ENCODE results near the gene AMHR2. TPM values are rescaled to one million over a fixed set of nuclear protein-coding genes. Genes with fewer than 3 reads are reported as not detected.

AMHR2 gene
- total and polyA plus RNA-seq, 2 donors (not counting 1 experiment from before 2014, with no cell fraction given) = not detected

GRCh38 chr12:53462935-53463334, 39.3 kb downstream of the AMHR2 start:
- H2AFZ ChIP-seq (ENCODE audit: insufficient read depth, low read depth, low read length, poor library complexity, severe bottlenecking) = no peak overlapping the region
- H4K20me1 ChIP-seq (ENCODE audit: control insufficient read depth, insufficient read depth, low read length, poor library complexity, severe bottlenecking) = peaks cover 98% of the 10 kb centered on the region
- no peak overlapping the region for H3K4me3 ChIP-seq (ENCODE audit: control extremely low read depth in 1 of 5, extremely low read depth in 1 of 5, insufficient read depth in 1 of 5, low read depth in 2 of 5, low read length in 4 of 5)
- H3K27me3 ChIP-seq (replicated peaks in 1 of 4; ENCODE audit: control extremely low read depth in 1 of 4, control insufficient read depth in 3 of 4, insufficient read depth in 4 of 4, low read length in 3 of 4) = no peaks in the 10 kb centered on the region
- intact Hi-C loops (cut with micrococcal nuclease) = no loop called here
- H3K4me1 Mint-ChIP-seq = peaks cover 8% of the 10 kb centered on the region
- no peak overlapping the region for H3K4me3 Mint-ChIP-seq
- H3K36me3 ChIP-seq (replicated peaks in 1 of 2; ENCODE audit: control extremely low read depth in 1 of 2, control insufficient read depth in 1 of 2, extremely low read depth in 1 of 2, insufficient read depth in 2 of 2, low read length in 1 of 2) = peaks cover 10 to 99% of the 10 kb centered on the region in 2 experiments
- no peak overlapping the region for H3K27ac Mint-ChIP-seq
- peaks cover 91% of the 10 kb centered on the region for H3K79me2 ChIP-seq (ENCODE audit: control insufficient read depth, insufficient read depth, low read length)
- no peak for TF ChIP-seq EZH2 (IDR thresholded peaks at IDR 0.05; ENCODE audit: borderline replicate concordance, insufficient read depth, low read depth, low read length, poor library complexity, severe bottlenecking)
- TF ChIP-seq CTCF (IDR thresholded peaks at IDR 0.05) = no peak
- DNase-seq (no peak), ATAC-seq (ENCODE audit: low read depth) (no peak)
- no peaks in the 10 kb centered on the region for H3K4me1 ChIP-seq (ENCODE audit: control insufficient read depth in 2 of 2, insufficient read depth in 2 of 2, low read length in 2 of 2)
- H3K9me3 Mint-ChIP-seq (ENCODE audit: insufficient read depth) = no peaks in the 10 kb centered on the region
- ChIA-PET CTCF (no interaction called here), POLR2A (no interaction called here)
- H3K9me3 ChIP-seq (ENCODE audit: control extremely low read depth in 1 of 3, control insufficient read depth in 2 of 3, insufficient read depth in 1 of 3, low read length in 2 of 3) = no peaks in the 10 kb centered on the region
- no peak overlapping the region for H3K9ac ChIP-seq (ENCODE audit: low read length)
- WGBS (ENCODE audit: insufficient coverage) = no CpG with 5 or more reads among the region's 3 CpGs
- no peaks in the 10 kb centered on the region for H3K27me3 Mint-ChIP-seq
- H3K27ac ChIP-seq (ENCODE audit: low read length in 2 of 2) = no peak overlapping the region
- no peak overlapping the region for H3K4me2 ChIP-seq (replicated peaks; ENCODE audit: low read depth, low read length, poor library complexity, severe bottlenecking)

DNA sequence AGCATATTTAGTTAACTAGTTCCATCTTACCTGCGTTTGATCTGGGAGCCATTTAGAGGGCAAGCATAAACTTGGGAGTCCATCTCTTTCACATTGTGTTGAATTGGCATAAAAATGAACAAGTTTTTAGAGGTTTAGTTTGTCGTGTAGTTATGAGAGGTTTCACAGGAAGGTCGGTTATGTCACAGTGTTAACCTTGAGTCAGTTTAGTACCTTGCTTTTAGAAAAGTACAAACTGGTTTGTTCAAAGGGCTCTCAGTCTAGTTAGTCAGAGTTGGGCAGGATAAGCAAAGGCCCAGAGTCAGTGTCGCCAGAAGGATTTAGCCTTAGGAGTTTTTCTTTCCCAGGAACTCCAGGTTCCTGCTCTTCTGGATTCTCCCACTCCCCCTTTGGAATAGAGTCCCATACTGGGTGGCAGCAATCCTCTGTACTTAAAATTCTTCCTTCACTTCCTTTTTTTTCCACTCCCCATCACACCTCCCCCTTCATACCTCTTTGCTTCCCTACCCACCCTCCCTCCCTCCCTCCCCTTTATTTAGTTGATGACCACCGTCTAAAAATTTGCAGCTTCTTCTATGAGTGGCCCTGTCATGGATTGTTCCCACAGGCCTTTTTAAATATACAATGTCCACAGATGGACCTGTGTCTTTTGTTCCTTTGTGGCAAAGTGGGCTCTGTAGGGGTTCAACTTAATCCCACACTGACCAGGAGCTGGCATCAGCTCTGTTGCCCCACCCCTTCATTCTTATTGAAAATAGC, 40.3 kb downstream of the AMHR2 start:
- Histone ChIP-seq H3K4me1 (ENCODE audit: control insufficient read depth in 2 of 2, insufficient read depth in 2 of 2, low read length in 2 of 2) (no peaks in the 10 kb centered on the region), H3K27ac (ENCODE audit: low read length in 2 of 2) (no peak overlapping the region), H3K36me3 (replicated peaks in 1 of 2; ENCODE audit: control extremely low read depth in 1 of 2, control insufficient read depth in 1 of 2, extremely low read depth in 1 of 2, insufficient read depth in 2 of 2, low read length in 1 of 2) (peaks cover 16 to 100% of the 10 kb centered on the region in 2 experiments), H3K9me3 (ENCODE audit: control extremely low read depth in 1 of 3, control insufficient read depth in 2 of 3, insufficient read depth in 1 of 3, low read length in 2 of 3) (no peaks in the 10 kb centered on the region), H3K27me3 (replicated peaks in 1 of 4; ENCODE audit: control extremely low read depth in 1 of 4, control insufficient read depth in 3 of 4, insufficient read depth in 4 of 4, low read length in 3 of 4) (no peaks in the 10 kb centered on the region), H3K79me2 (ENCODE audit: control insufficient read depth, insufficient read depth, low read length) (peaks cover 90% of the 10 kb centered on the region), H4K20me1 (ENCODE audit: control insufficient read depth, insufficient read depth, low read length, poor library complexity, severe bottlenecking) (peaks cover 99% of the 10 kb centered on the region), H3K4me3 (ENCODE audit: control extremely low read depth in 1 of 5, extremely low read depth in 1 of 5, insufficient read depth in 1 of 5, low read depth in 2 of 5, low read length in 4 of 5) (no peak overlapping the region), H3K9ac (ENCODE audit: low read length) (no peak overlapping the region), H3K4me2 (replicated peaks; ENCODE audit: low read depth, low read length, poor library complexity, severe bottlenecking) (no peak overlapping the region), H2AFZ (ENCODE audit: insufficient read depth, low read depth, low read length, poor library complexity, severe bottlenecking) (no peak overlapping the region)
- intact Hi-C loops (cut with micrococcal nuclease) = no loop called here
- Mint-ChIP-seq H3K4me3 (no peak overlapping the region), H3K9me3 (ENCODE audit: insufficient read depth) (no peaks in the 10 kb centered on the region), H3K4me1 (peaks cover 8% of the 10 kb centered on the region), H3K27me3 (no peaks in the 10 kb centered on the region), H3K27ac (no peak overlapping the region)
- no peak for ATAC-seq (ENCODE audit: low read depth)
- 72% methylated on average over 3 of the region's 5 CpGs for WGBS (ENCODE audit: insufficient coverage)
- DNase-seq = no peak
- ChIA-PET CTCF (interaction anchor here (0.6 to 1.6 kb wide), 3 partner anchors 12 to 55 kb away, joined by 3 to 6 read pairs (median 5); no protein-coding TSS in a partner anchor), POLR2A (interaction anchor here (1.0 kb wide), 1 partner anchor 84 kb away, joined by 5 read pairs; the partner anchor contains the start of gene SP1)
- TF ChIP-seq CTCF (IDR thresholded peaks at IDR 0.05) (no peak), EZH2 (IDR thresholded peaks at IDR 0.05; ENCODE audit: borderline replicate concordance, insufficient read depth, low read depth, low read length, poor library complexity, severe bottlenecking) (no peak)
